Activated T-cell treated with anti-CD3 and anti-CD28 coated beads, Interleukin-2, amount 50 U/mL, for 72 hours (primary cell): ENCODE measurements around the gene SC5D. TPM values are rescaled to one million over a fixed set of nuclear protein-coding genes. Genes with fewer than 3 reads are reported as not detected.

Source experiments
- total RNA-seq, 2 donors: library from RNA; stranded (reverse); gene quantifications; one replicate each; pipeline ENCODE4 v1.2.3, GENCODE V29; 2022

SC5D gene
- total RNA-seq, 2 donors from 2014 or later = 18.2 to 21.5 TPM

Other genes with a start within 250 kb of the SC5D start
- under 1 TPM; 0.34 to 0.39 TPM for gene TECTA, start 191.5 kb upstream of the SC5D start, total RNA-seq
- gene SORL1, start 159.5 kb downstream of the SC5D start, total RNA-seq = 10 to 100 TPM; 66.3 to 80.0 TPM